ENCODE data around the gene RBM10. TPM values are rescaled to one million over a fixed set of nuclear protein-coding genes. Genes with fewer than 3 reads are reported as not detected.

Gene RBM10
- total RNA-seq, 1 donor from 2014 or later, result 34.5 TPM

DNA sequence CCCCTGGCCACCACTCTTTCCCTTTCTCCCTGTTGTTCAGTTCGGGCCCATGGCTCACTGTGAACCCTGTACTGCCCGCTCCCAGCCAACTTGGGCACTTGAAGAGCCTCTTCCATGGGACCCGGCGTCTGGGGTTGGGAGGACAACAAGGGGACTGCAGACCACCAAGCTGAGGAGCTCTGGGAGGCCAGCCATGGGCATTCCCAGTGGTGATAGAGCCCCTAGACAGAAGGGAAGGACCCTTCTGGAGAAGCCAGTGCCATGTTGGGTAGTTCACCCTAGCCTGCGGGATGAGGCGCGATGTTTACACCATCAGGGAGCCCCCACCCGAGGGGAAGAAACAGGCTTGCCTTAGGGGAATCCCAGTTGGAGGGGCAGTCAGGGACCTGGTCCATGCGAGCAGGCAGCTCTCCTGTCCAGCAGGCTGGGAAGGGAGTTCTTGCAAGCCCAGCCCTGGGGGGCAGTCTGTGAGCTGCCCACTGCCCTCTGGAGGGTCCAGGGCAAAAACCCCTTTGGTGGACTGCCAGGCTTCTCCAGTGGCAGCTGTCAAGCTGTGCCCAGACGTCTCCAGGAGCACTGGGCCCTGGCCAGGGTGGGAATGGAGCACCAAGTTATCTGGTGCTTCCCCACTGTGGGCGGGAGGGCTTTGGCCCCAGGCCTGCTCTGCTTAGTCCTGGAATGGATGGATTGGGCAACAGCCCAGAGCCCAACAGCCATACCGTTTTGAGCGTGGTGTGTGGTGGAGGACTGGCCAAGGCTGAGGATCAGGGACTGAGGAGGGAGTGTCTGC, 24.9 kb downstream of the RBM10 start:
- no peak overlapping the region for H3K4me3 ChIP-seq (ENCODE audit: low read depth, low read length)
- TF ChIP-seq, protein P1, sequence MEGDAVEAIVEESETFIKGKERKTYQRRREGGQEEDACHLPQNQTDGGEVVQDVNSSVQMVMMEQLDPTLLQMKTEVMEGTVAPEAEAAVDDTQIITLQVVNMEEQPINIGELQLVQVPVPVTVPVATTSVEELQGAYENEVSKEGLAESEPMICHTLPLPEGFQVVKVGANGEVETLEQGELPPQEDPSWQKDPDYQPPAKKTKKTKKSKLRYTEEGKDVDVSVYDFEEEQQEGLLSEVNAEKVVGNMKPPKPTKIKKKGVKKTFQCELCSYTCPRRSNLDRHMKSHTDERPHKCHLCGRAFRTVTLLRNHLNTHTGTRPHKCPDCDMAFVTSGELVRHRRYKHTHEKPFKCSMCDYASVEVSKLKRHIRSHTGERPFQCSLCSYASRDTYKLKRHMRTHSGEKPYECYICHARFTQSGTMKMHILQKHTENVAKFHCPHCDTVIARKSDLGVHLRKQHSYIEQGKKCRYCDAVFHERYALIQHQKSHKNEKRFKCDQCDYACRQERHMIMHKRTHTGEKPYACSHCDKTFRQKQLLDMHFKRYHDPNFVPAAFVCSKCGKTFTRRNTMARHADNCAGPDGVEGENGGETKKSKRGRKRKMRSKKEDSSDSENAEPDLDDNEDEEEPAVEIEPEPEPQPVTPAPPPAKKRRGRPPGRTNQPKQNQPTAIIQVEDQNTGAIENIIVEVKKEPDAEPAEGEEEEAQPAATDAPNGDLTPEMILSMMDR (IDR thresholded peaks at IDR 0.05; ENCODE audit: insufficient read depth, low read length, poor library complexity, severe bottlenecking), result no peak
- H3K27me3 ChIP-seq (ENCODE audit: control insufficient read depth, insufficient read depth, low read length), result no peaks in the 10 kb centered on the region
- no peak for DNase-seq (ENCODE audit: low read depth)
- no peaks in the 10 kb centered on the region for H3K36me3 ChIP-seq (ENCODE audit: control insufficient read depth, insufficient read depth, low read length)

DNA sequence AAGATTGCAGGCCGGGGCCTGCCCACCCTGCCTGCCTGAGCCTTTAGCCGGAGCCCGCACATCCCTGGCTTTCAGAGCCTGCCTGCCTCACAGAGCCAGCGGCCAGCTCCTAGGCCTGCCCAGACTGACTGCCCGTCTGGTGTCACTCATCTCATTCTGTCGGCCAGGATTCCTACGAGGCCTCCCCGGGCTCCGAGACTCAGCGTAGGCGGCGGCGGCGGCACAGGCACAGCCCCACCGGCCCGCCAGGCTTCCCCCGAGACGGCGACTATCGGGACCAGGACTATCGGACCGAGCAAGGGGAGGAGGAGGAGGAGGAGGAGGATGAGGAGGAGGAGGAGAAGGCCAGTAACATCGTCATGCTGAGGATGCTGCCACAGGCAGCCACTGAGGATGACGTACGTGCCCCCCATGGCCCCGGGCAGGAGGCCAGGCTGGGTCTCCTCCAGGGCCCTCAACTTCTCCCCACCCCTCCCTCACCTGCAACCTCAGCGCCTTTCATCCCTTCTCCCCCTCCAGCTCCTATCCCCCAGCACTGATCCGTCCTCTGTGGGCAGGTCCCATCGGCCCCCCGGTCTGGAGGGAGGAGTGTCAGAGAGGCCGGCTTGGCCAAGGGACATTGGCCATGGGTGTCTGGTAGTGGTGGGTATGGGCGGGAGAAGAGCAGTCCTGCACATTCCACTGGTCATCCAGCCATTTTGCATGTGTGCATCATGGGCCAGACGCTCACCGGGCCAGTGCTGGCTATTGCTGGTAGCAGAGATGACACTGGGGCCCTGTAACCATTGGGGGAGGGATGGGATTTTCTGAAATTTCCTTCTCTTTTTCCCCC, 26.1 kb downstream of the RBM10 start:
- Histone ChIP-seq H3K36me3 (ENCODE audit: control insufficient read depth, insufficient read depth, low read length) (no peaks in the 10 kb centered on the region), H3K4me3 (ENCODE audit: low read depth, low read length) (no peak overlapping the region), H3K27me3 (ENCODE audit: control insufficient read depth, insufficient read depth, low read length) (no peaks in the 10 kb centered on the region)
- DNase-seq (ENCODE audit: low read depth), result no peak
- TF ChIP-seq, protein P1 (IDR thresholded peaks at IDR 0.05; ENCODE audit: insufficient read depth, low read length, poor library complexity, severe bottlenecking), result no peak

DNA sequence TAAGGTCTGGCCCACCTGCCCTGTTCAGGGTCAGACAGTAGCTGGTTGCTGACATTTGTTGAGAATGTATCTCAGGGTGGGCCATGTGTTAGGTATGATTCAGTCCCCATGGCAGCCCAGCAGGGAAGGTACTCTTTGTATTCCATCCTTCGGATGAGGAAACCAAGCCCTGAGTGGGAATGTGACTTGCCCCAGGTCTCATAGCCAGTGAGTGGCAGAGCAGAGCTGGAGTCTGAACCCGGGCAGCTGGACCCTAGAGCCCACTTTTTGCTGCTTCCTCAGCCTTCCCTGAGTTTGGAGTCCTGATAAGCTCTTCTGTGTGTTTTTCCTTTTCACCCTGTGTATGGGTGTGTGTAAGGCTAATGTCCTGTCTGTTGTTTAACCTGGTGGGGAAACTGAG, 27.0 kb downstream of the RBM10 start:
- DNase-seq (ENCODE audit: low read depth), result no peak
- Histone ChIP-seq H3K36me3 (ENCODE audit: control insufficient read depth, insufficient read depth, low read length) (no peaks in the 10 kb centered on the region), H3K27me3 (ENCODE audit: control insufficient read depth, insufficient read depth, low read length) (no peaks in the 10 kb centered on the region), H3K4me3 (ENCODE audit: low read depth, low read length) (no peak overlapping the region)
- TF ChIP-seq, protein P1 (IDR thresholded peaks at IDR 0.05; ENCODE audit: insufficient read depth, low read length, poor library complexity, severe bottlenecking), result no peak

DNA sequence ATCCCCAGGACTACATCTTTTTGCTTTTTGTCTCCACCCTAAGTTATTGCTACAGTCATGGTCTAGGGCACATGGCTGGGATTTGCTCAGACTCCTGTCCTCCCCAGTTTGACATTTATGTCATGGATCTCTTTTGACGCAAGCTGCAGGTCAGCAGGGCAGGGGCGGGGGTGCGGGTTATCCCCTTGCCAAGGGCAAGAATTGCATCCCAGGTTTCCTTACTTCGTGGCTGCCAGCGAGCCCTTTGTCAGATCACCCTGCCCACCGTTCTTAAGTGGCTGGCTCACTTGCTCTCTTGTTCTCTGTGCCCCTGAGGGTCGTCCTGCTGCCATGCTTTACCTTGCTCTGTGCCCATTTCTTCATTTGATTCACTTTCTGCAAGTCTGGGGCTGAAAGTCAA, 27.5 kb downstream of the RBM10 start:
- DNase-seq (ENCODE audit: low read depth), result no peak
- H3K27me3 ChIP-seq (ENCODE audit: control insufficient read depth, insufficient read depth, low read length), result no peaks in the 10 kb centered on the region
- no peak overlapping the region for H3K4me3 ChIP-seq (ENCODE audit: low read depth, low read length)
- H3K36me3 ChIP-seq (ENCODE audit: control insufficient read depth, insufficient read depth, low read length), result no peaks in the 10 kb centered on the region
- TF ChIP-seq, protein P1 (IDR thresholded peaks at IDR 0.05; ENCODE audit: insufficient read depth, low read length, poor library complexity, severe bottlenecking), result no peak

DNA sequence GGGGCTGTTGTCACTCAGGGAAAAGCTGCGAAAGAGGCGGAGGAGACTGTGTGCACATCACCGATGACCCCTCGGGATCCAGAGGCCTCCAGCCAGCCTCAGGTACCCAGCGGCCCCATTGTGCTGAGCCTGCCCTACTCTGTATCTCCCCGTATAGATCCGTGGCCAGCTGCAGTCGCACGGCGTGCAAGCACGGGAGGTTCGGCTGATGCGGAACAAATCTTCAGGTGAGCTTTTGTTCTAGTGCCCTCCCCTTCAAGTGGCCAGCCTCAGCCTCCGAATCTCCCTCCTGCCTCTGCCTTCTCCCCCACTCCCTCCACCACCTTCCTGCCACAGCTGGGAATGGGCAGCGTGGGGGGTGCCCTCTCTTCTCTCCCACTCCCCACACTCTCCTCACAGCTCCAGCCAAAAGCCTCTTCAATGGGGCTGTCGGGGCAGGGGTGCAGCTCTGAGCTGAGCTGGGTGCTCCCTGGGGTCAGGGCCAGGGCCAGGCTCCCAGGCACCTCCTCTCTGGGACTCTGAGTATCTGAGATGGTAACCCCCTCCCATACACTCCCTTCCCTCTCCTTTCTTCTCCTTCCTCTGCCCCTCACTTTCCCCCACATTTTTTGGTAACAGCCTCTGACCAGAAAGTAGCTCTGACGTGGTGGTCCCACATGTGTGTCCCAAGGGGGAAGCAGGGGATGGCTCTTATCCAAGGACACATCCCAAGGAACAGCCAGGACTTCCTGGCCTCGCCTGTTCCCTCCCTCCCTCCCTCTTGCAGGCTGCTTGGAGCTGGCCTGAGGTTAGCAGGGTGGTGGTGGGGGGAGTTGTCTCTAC, 28.2 kb downstream of the RBM10 start:
- Histone ChIP-seq H3K27me3 (ENCODE audit: control insufficient read depth, insufficient read depth, low read length) (no peaks in the 10 kb centered on the region), H3K36me3 (ENCODE audit: control insufficient read depth, insufficient read depth, low read length) (no peaks in the 10 kb centered on the region), H3K4me3 (ENCODE audit: low read depth, low read length) (no peak overlapping the region)
- TF ChIP-seq, protein P1 (IDR thresholded peaks at IDR 0.05; ENCODE audit: insufficient read depth, low read length, poor library complexity, severe bottlenecking), result no peak
- DNase-seq (ENCODE audit: low read depth), result no peak
